HepG2 (cell line): ENCODE measurements around the gene ARHGDIA. TPM values are rescaled to one million over a fixed set of nuclear protein-coding genes. Genes with fewer than 3 reads are reported as not detected.

Source experiments
- ARID4A ChIP-seq: sonication (generic); formaldehyde crosslinking; IDR thresholded peaks from 2 replicates; pipeline ENCODE4 v1.5.0; 2020; ENCODE audit warnings: mild to moderate bottlenecking, missing genetic modification reagents, borderline replicate concordance
- HES4 ChIP-seq: sonication (generic); formaldehyde crosslinking; IDR thresholded peaks from 2 replicates; pipeline ENCODE4 v1.9.0; 2021; ENCODE audit warnings: mild to moderate bottlenecking, missing genetic modification reagents, borderline replicate concordance
- HINFP ChIP-seq: sonication (generic); formaldehyde crosslinking; IDR thresholded peaks from 2 replicates; pipeline ENCODE4 v1.4.0; 2020; ENCODE audit warnings: low read depth, mild to moderate bottlenecking, missing genetic modification reagents
- KDM5A ChIP-seq: fragments of 200-600 bp; sonication (generic); IDR thresholded peaks from 2 replicates; pipeline ENCODE4 v1.7.0; 2018; ENCODE audit warnings: antibody characterized with exemption, mild to moderate bottlenecking, low read length, borderline replicate concordance
- PATZ1 ChIP-seq: sonication (generic); formaldehyde crosslinking; IDR thresholded peaks from 2 replicates; pipeline ENCODE4 v1.4.0; 2020; ENCODE audit warnings: missing genetic modification reagents
- POLR2A ChIP-seq, 2 experiments: IDR thresholded peaks; 2 replicates each; pipeline ENCODE4 v1.6.1; 2011; ENCODE audit warnings: low read depth in 2 of 2, low read length in 2 of 2, mild to moderate bottlenecking in 1 of 2, moderate library complexity in 1 of 2; ENCODE audit not compliant: insufficient read depth in 1 of 2
- PRDM10 ChIP-seq: sonication (generic); formaldehyde crosslinking; IDR thresholded peaks from 2 replicates; pipeline ENCODE4 v1.4.0; 2020; ENCODE audit warnings: low read depth, missing genetic modification reagents
- SAP130 ChIP-seq: IDR thresholded peaks from 2 replicates; pipeline ENCODE4 v1.6.1; 2016; ENCODE audit warnings: low read depth
- SMAD1 ChIP-seq: sonication (generic); formaldehyde crosslinking; IDR thresholded peaks from 2 replicates; pipeline ENCODE4 v1.4.0; 2020; ENCODE audit warnings: missing genetic modification reagents, low read depth, mild to moderate bottlenecking, borderline replicate concordance
- SP1 ChIP-seq, 2 experiments: fragments of 450-650 bp in 1 of 2; sonication (generic) in 1 of 2; formaldehyde crosslinking in 1 of 2; IDR thresholded peaks; 2 replicates each; pipeline versions ENCODE4 v1.4.0 to v1.6.1; 2016 to 2020; ENCODE audit warnings: missing genetic modification reagents in 1 of 2
- ZNF709 ChIP-seq: sonication (generic); formaldehyde crosslinking; IDR thresholded peaks from 2 replicates; pipeline ENCODE4 v1.5.0; 2020; ENCODE audit warnings: mild to moderate bottlenecking, missing genetic modification reagents
- polyA plus RNA-seq, 8 experiments: library from polyadenylated mRNA; depleted of rRNA in 3 of 8; stranded (reverse) in 7 of 8; unstranded in 1 of 8; fragments of >200 nt; fragmentation: Illumina TruSeq in 4 of 8; extraction: Trizol in 4 of 8; gene quantifications; 2 replicates each; pipeline versions ENCODE4 v1.2.1 to v1.2.3, GENCODE V29; 2011 to 2016; ENCODE audit warnings: low read depth in 4 of 8, missing spikeins in 1 of 8, mixed read lengths in 1 of 8; ENCODE audit not compliant: insufficient read depth in 1 of 8
- total RNA-seq, 5 experiments: library from RNA; depleted of rRNA; stranded (reverse); fragments of >200 nt; fragmentation: Illumina TruSeq; extraction: Trizol; gene quantifications; 2 replicates each; pipeline ENCODE4 v1.2.3, GENCODE V29; 2016; ENCODE audit warnings: low read depth in 1 of 5
- TF ChIP-seq, protein P1 (sequence below): sonication (generic); formaldehyde crosslinking; IDR thresholded peaks from 2 replicates; pipeline ENCODE4 v1.4.0; 2020; ENCODE audit warnings: missing genetic modification reagents
- TF ChIP-seq, protein P2 (sequence below): sonication (generic); formaldehyde crosslinking; IDR thresholded peaks from 2 replicates; pipeline ENCODE4 v1.8.0; 2022; ENCODE audit warnings: low read depth, missing genetic modification reagents

ARHGDIA gene
- total and polyA plus RNA-seq, 2 of the 13 experiments (the other 11 are each of a cell fraction or from before 2014, with no cell fraction given): 40.0 to 64.0 TPM

DNA sequence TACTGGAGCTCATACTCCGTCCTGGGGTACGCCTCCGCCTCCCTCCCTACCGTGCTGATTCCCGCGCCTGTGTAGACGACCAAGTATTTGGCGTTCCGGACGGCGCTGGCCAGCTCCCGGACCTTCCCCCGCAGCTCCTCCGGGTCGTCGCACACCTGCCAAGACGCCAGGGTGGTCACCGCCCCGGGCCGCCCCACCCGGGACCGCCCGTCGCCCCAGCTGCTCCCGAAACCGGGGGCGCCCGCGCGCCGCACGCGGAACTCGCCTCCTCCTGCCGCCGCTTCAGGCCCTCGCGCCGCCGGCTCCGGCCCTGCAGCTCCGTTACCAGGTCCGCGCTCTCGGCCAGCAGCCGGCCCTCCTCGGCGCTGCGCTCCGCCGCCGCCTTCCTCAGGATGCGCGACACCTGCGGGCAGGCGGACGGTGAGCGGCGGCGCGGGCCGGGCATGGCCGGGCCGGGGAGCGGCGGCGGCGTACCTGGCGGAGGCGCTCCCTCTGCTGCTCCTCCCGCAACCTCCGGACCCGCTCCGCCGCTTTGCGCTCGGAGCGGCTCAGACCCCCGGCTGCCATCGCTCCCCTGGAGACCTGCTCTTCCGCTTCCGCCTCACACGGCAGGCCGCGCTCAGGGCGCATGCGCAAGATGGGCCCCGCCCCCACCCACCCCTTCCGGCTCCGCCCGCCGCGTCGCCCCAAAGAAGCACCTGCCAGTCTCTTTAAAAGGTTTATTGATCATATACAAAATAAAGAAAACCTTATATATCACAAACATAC lies 46.6 kb upstream of the ARHGDIA start, which contains the start of gene SIRT7 (continued):
- TF ChIP-seq SP1 (IDR thresholded peaks at IDR 0.05) (no peak), SP1 (CRISPR knock-in tag; IDR thresholded peaks at IDR 0.05) (peak; percentile 78), PRDM10 (no peak), HINFP (0 out of 2 replicates have a peak, but pooled peaks have one; percentile 60), HES4 (CRISPR knock-in tag) (peak; percentile 92), SAP130 (CRISPR knock-in tag) (peak; percentile 93), PATZ1 (CRISPR knock-in tag) (0 out of 2 replicates have a peak, but pooled peaks have one; percentile 15), ZNF709 (CRISPR knock-in tag) (0 out of 2 replicates have a peak, but pooled peaks have one; percentile 36), SMAD1 (CRISPR knock-in tag) (0 out of 2 replicates have a peak, but pooled peaks have one; percentile 45), KDM5A (peak; percentile 76; the same call in 1 of the 2 replicates), ARID4A (CRISPR knock-in tag) (peak; percentile 86; the same call in 1 of the 2 replicates), POLR2A (IDR thresholded peaks at IDR 0.05; ENCODE audit: insufficient read depth in 1 of 2, low read depth in 2 of 2, low read length in 2 of 2) (peak; percentile 50 to 80; a peak in 3 of 4 replicates)
- TF ChIP-seq, protein P1, sequence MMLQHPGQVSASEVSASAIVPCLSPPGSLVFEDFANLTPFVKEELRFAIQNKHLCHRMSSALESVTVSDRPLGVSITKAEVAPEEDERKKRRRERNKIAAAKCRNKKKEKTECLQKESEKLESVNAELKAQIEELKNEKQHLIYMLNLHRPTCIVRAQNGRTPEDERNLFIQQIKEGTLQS: no peak
- TF ChIP-seq, protein P2, sequence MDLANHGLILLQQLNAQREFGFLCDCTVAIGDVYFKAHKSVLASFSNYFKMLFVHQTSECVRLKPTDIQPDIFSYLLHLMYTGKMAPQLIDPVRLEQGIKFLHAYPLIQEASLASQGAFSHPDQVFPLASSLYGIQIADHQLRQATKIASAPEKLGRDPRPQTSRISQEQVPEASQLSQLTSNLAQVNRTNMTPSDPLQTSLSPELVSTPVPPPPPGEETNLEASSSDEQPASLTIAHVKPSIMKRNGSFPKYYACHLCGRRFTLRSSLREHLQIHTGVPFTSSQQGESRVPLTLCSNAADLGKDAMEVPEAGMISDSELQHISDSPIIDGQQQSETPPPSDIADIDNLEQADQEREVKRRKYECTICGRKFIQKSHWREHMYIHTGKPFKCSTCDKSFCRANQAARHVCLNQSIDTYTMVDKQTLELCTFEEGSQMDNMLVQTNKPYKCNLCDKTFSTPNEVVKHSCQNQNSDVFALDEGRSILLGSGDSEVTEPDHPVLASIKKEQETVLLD (CRISPR knock-in tag): peak; percentile 79
